K562 (cell line): ENCODE data around the gene TBC1D17. TPM values are rescaled to one million over a fixed set of nuclear protein-coding genes. Genes with fewer than 3 reads are reported as not detected.

Experiments used
- CHAMP1 ChIP-seq: fragments of 450-650 bp; IDR thresholded peaks from 2 replicates; pipeline ENCODE4 v1.6.1; 2016; ENCODE audit warnings: mild to moderate bottlenecking
- DMBX1 ChIP-seq: fragments of 250-450 bp; sonication (Bioruptor Pico); IDR thresholded peaks from 2 replicates; pipeline ENCODE4 v1.8.0; 2022; ENCODE audit warnings: inconsistent platforms, mild to moderate bottlenecking, moderate library complexity, borderline replicate concordance
- SREBF1 ChIP-seq: fragments of 150-350 bp; IDR thresholded peaks from 2 replicates; pipeline ENCODE4 v1.6.1; 2014; ENCODE audit warnings: antibody characterized with exemption, low read depth, low read length, borderline replicate concordance
- ZNF140 ChIP-seq: fragments of 250-450 bp; sonication (Bioruptor Pico); IDR thresholded peaks from 2 replicates; pipeline ENCODE4 v1.8.0; 2021; ENCODE audit warnings: moderate library complexity, mild to moderate bottlenecking, inconsistent platforms
- ZNF23 ChIP-seq: fragments of 250-450 bp; sonication (Bioruptor Pico); IDR thresholded peaks from 2 replicates; pipeline ENCODE4 v1.4.0; 2020; ENCODE audit warnings: mild to moderate bottlenecking
- ZNF3 ChIP-seq: fragments of 250-450 bp; sonication (Bioruptor Pico); IDR thresholded peaks from 2 replicates; pipeline ENCODE4 v1.5.0; 2021; ENCODE audit warnings: mild to moderate bottlenecking, moderate library complexity
- polyA plus RNA-seq, 8 experiments: library from polyadenylated mRNA; depleted of rRNA in 4 of 8; stranded (reverse) in 5 of 8; unstranded in 3 of 8; fragments of >200 nt; fragmentation: Nextera tagmentation in 2 of 8; fragmentation: Illumina TruSeq in 1 of 8; extraction: Ambion mirVana in 2 of 8; extraction: Trizol in 1 of 8; gene quantifications; 2 replicates each; pipeline versions ENCODE4 v1.2.1 to v1.2.3, GENCODE V29; 2011 to 2014; ENCODE audit warnings: inconsistent platforms in 1 of 8, missing spikeins in 1 of 8
- total RNA-seq, 7 experiments: library from RNA; depleted of rRNA in 6 of 7; stranded (reverse); fragments of >200 nt in 6 of 7; fragmentation: Illumina TruSeq in 2 of 7; extraction: Trizol in 2 of 7; gene quantifications; 2 replicates each; pipeline versions ENCODE4 v1.2.1 to v1.2.3, GENCODE V29; 2011 to 2021; ENCODE audit warnings: low replicate concordance in 1 of 7
- TF ChIP-seq, protein P1 (sequence below): sonication (generic); formaldehyde crosslinking; IDR thresholded peaks from 2 replicates; pipeline ENCODE4 v1.8.1; 2023; ENCODE audit warnings: mild to moderate bottlenecking, missing genetic modification reagents
- TF ChIP-seq, protein P2 (sequence below): fragments of 450-650 bp; IDR thresholded peaks from 2 replicates; pipeline ENCODE4 v1.6.1; 2017; ENCODE audit warnings: mild to moderate bottlenecking, moderate library complexity
- TF ChIP-seq, protein P3 (sequence below): sonication (generic); formaldehyde crosslinking; IDR thresholded peaks from 2 replicates; pipeline ENCODE4 v1.8.1; 2023; ENCODE audit warnings: missing genetic modification reagents, mild to moderate bottlenecking, borderline replicate concordance
- TF ChIP-seq, protein P4 (sequence below): fragments of 150-350 bp; IDR thresholded peaks from 2 replicates; pipeline ENCODE4 v1.6.1; 2014; ENCODE audit warnings: low read depth, mild to moderate bottlenecking, low read length, borderline replicate concordance

Gene TBC1D17
- total and polyA plus RNA-seq, 9 of the 15 experiments (the other 6 are each of a cell fraction or from before 2014, with no cell fraction given): 0.42 to 16.0 (median 3.8) TPM

GRCh38 chr19:49869484-49870308, 7.8 kb upstream of the TBC1D17 start (continued):
- TF ChIP-seq CHAMP1: no peak
- TF ChIP-seq, protein P1, sequence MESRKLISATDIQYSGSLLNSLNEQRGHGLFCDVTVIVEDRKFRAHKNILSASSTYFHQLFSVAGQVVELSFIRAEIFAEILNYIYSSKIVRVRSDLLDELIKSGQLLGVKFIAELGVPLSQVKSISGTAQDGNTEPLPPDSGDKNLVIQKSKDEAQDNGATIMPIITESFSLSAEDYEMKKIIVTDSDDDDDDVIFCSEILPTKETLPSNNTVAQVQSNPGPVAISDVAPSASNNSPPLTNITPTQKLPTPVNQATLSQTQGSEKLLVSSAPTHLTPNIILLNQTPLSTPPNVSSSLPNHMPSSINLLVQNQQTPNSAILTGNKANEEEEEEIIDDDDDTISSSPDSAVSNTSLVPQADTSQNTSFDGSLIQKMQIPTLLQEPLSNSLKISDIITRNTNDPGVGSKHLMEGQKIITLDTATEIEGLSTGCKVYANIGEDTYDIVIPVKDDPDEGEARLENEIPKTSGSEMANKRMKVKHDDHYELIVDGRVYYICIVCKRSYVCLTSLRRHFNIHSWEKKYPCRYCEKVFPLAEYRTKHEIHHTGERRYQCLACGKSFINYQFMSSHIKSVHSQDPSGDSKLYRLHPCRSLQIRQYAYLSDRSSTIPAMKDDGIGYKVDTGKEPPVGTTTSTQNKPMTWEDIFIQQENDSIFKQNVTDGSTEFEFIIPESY: no peak
- TF ChIP-seq, protein P2, sequence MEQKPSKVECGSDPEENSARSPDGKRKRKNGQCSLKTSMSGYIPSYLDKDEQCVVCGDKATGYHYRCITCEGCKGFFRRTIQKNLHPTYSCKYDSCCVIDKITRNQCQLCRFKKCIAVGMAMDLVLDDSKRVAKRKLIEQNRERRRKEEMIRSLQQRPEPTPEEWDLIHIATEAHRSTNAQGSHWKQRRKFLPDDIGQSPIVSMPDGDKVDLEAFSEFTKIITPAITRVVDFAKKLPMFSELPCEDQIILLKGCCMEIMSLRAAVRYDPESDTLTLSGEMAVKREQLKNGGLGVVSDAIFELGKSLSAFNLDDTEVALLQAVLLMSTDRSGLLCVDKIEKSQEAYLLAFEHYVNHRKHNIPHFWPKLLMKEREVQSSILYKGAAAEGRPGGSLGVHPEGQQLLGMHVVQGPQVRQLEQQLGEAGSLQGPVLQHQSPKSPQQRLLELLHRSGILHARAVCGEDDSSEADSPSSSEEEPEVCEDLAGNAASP: no peak
- TF ChIP-seq ZNF140 (CRISPR knock-in tag): no peak
- no peak for TF ChIP-seq SREBF1
- no peak for TF ChIP-seq ZNF3
- TF ChIP-seq, protein P3, sequence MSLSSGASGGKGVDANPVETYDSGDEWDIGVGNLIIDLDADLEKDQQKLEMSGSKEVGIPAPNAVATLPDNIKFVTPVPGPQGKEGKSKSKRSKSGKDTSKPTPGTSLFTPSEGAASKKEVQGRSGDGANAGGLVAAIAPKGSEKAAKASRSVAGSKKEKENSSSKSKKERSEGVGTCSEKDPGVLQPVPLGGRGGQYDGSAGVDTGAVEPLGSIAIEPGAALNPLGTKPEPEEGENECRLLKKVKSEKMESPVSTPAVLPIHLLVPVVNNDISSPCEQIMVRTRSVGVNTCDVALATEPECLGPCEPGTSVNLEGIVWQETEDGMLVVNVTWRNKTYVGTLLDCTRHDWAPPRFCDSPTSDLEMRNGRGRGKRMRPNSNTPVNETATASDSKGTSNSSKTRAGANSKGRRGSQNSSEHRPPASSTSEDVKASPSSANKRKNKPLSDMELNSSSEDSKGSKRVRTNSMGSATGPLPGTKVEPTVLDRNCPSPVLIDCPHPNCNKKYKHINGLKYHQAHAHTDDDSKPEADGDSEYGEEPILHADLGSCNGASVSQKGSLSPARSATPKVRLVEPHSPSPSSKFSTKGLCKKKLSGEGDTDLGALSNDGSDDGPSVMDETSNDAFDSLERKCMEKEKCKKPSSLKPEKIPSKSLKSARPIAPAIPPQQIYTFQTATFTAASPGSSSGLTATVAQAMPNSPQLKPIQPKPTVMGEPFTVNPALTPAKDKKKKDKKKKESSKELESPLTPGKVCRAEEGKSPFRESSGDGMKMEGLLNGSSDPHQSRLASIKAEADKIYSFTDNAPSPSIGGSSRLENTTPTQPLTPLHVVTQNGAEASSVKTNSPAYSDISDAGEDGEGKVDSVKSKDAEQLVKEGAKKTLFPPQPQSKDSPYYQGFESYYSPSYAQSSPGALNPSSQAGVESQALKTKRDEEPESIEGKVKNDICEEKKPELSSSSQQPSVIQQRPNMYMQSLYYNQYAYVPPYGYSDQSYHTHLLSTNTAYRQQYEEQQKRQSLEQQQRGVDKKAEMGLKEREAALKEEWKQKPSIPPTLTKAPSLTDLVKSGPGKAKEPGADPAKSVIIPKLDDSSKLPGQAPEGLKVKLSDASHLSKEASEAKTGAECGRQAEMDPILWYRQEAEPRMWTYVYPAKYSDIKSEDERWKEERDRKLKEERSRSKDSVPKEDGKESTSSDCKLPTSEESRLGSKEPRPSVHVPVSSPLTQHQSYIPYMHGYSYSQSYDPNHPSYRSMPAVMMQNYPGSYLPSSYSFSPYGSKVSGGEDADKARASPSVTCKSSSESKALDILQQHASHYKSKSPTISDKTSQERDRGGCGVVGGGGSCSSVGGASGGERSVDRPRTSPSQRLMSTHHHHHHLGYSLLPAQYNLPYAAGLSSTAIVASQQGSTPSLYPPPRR: no peak
- TF ChIP-seq, protein P4, sequence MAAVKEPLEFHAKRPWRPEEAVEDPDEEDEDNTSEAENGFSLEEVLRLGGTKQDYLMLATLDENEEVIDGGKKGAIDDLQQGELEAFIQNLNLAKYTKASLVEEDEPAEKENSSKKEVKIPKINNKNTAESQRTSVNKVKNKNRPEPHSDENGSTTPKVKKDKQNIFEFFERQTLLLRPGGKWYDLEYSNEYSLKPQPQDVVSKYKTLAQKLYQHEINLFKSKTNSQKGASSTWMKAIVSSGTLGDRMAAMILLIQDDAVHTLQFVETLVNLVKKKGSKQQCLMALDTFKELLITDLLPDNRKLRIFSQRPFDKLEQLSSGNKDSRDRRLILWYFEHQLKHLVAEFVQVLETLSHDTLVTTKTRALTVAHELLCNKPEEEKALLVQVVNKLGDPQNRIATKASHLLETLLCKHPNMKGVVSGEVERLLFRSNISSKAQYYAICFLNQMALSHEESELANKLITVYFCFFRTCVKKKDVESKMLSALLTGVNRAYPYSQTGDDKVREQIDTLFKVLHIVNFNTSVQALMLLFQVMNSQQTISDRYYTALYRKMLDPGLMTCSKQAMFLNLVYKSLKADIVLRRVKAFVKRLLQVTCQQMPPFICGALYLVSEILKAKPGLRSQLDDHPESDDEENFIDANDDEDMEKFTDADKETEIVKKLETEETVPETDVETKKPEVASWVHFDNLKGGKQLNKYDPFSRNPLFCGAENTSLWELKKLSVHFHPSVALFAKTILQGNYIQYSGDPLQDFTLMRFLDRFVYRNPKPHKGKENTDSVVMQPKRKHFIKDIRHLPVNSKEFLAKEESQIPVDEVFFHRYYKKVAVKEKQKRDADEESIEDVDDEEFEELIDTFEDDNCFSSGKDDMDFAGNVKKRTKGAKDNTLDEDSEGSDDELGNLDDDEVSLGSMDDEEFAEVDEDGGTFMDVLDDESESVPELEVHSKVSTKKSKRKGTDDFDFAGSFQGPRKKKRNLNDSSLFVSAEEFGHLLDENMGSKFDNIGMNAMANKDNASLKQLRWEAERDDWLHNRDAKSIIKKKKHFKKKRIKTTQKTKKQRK: no peak
- TF ChIP-seq DMBX1 (CRISPR knock-in tag): no peak
- TF ChIP-seq ZNF23 (CRISPR knock-in tag): no peak
